ENCODE measurements around the gene ECI1. TPM values are rescaled to one million over a fixed set of nuclear protein-coding genes. Genes with fewer than 3 reads are reported as not detected.

Gene ECI1
- total and polyA plus RNA-seq, 2 of the 4 experiments (the other 2 are of a cell fraction) = 20.3 to 30.1 TPM

GRCh38 chr16:2205104-2205966 is 46.1 kb downstream of the ECI1 start, which contains the start of gene MLST8 (continued):
- TF ChIP-seq MAFK (IDR thresholded peaks at IDR 0.05; ENCODE audit: low read depth, low read length) (no peak), CHD1 (IDR thresholded peaks at IDR 0.05; ENCODE audit: low read depth, low read length) (peak; percentile 88; the same call in 1 of the 2 replicates), MXI1 (IDR thresholded peaks at IDR 0.05; ENCODE audit: borderline replicate concordance, low read depth, low read length) (0 out of 2 replicates have a peak, but pooled peaks have one; percentile 18)

GRCh38 chr16:2204416-2205103 is 46.8 kb downstream of the ECI1 start:
- no peak for DNase-seq
- intact Hi-C loops (cut with micrococcal nuclease) (no loop called here), in situ Hi-C loops (cut with MboI; ENCODE audit: low sequenced_read_pairs) (no loop called here), dilution Hi-C loops (cut with HindIII; ENCODE audit: low sequenced_read_pairs, unreplicated experiment) (no loop called here)
- no peak overlapping the region for H3K18ac ChIP-seq (ENCODE audit: low read depth, low read length)
- H3K4me1 ChIP-seq (ENCODE audit: control insufficient read depth, insufficient read depth, low read length) = peaks cover 7% of the 10 kb centered on the region
- H3K14ac ChIP-seq (replicated peaks; ENCODE audit: low read depth, low read length) = no peak overlapping the region
- peaks cover 5% of the 10 kb centered on the region; the same call in 1 of the 2 replicates for H4K20me1 ChIP-seq (ENCODE audit: insufficient read depth, low read length)
- no peak for ATAC-seq (ENCODE audit: low read depth)
- no peak overlapping the region for H2BK15ac ChIP-seq (ENCODE audit: low read depth, low read length)
- peak overlapping the region; percentile 100 for H2AFZ ChIP-seq (replicated peaks; ENCODE audit: low read length, poor library complexity)
- H2BK20ac ChIP-seq (ENCODE audit: low read depth, low read length) = no peak overlapping the region
- H3K4me2 ChIP-seq (ENCODE audit: low read depth, low read length) = peak overlapping the region; percentile 80
- peaks cover 23% of the 10 kb centered on the region; the same call in 1 of the 2 replicates for H3K36me3 ChIP-seq (ENCODE audit: control insufficient read depth, insufficient read depth, low read length)
- no peak overlapping the region for H3K23ac ChIP-seq (ENCODE audit: low read depth, low read length)
- no peak overlapping the region; the same call in 1 of the 2 replicates for H3K56ac ChIP-seq (ENCODE audit: extremely low read depth, insufficient read depth, low read length)
- H3K27me3 ChIP-seq (ENCODE audit: control insufficient read depth, insufficient read depth, low read length) = peaks cover 11% of the 10 kb centered on the region
- H3K4ac ChIP-seq (ENCODE audit: low read depth, low read length) = peak overlapping the region; percentile 62
- peak overlapping the region; percentile 92 for H3K4me3 ChIP-seq (ENCODE audit: insufficient read depth, low read depth, low read length)
- peak overlapping the region; percentile 70; the same call in 1 of the 2 replicates for H2AK5ac ChIP-seq (ENCODE audit: low read depth, low read length)
- TF ChIP-seq NFE2L2 (IDR thresholded peaks at IDR 0.05; ENCODE audit: low read depth, low read length) (no peak), USF2 (IDR thresholded peaks at IDR 0.05; ENCODE audit: low read depth, low read length) (no peak), RAD21 (IDR thresholded peaks at IDR 0.05; ENCODE audit: low read length) (no peak), MAZ (IDR thresholded peaks at IDR 0.05; ENCODE audit: borderline replicate concordance, low read depth, low read length) (peak; percentile 0; the same call in 1 of the 2 replicates), RFX5 (IDR thresholded peaks at IDR 0.05; ENCODE audit: low read depth, low read length) (no peak)
- peak overlapping the region; percentile 88 for H4K5ac ChIP-seq (ENCODE audit: low read depth, low read length)
- peak overlapping the region; percentile 83 for H3K27ac ChIP-seq (ENCODE audit: insufficient read depth, low read length)
- peaks cover 6% of the 10 kb centered on the region; the same call in 1 of the 2 replicates for H3K9me1 ChIP-seq (ENCODE audit: insufficient read depth, low read length)
- H3K9ac ChIP-seq (ENCODE audit: low read depth, low read length) = peak overlapping the region; percentile 74
- BruUV-seq (replicated peaks) = no TSS peak
- H2BK120ac ChIP-seq (ENCODE audit: low read depth, low read length) = no peak overlapping the region; the same call in 1 of the 2 replicates
- CTCF ChIA-PET = interaction anchor here (0.6 kb wide), 1 partner anchor 182 kb away, joined by 3 read pairs; no protein-coding TSS in a partner anchor
- POLR2A ChIA-PET (ENCODE audit: unreplicated experiment) = no interaction called here
- peaks cover 13 to 24% of the 10 kb centered on the region in 2 experiments for H3K79me1 ChIP-seq (ENCODE audit: low read depth in 1 of 2, low read length in 2 of 2)
- peak overlapping the region; percentile 91 to 98 for H4K8ac ChIP-seq (ENCODE audit: low read depth in 2 of 2, low read length in 2 of 2)
- no peaks in the 10 kb centered on the region for H3K9me3 ChIP-seq (ENCODE audit: control insufficient read depth, insufficient read depth, low read length)
- 87 to 100% methylated on average over 2 to 6 of the region's 13 CpGs for WGBS, 2 experiments (ENCODE audit: extremely low coverage in 2 of 2, insufficient read length in 1 of 2)
- H2BK5ac ChIP-seq (ENCODE audit: low read depth, low read length, poor library complexity, severe bottlenecking) = no peak overlapping the region
- H2AK9ac ChIP-seq (replicated peaks; ENCODE audit: low read depth, low read length, poor library complexity) = peak overlapping the region; percentile 88
- peak overlapping the region; percentile 5; the same call in 1 of the 2 replicates for H4K91ac ChIP-seq (ENCODE audit: insufficient read depth, low read depth, low read length)

Measured in IMR-90 (cell line).